HUES64 (cell line): ENCODE results near the gene ITSN1.

Experiments used
- H3K27ac ChIP-seq: 2 replicates; pipeline ENCODE4 v1.7.0; 2013; ENCODE audit warnings: low read depth, low read length, inconsistent platforms
- H3K27me3 ChIP-seq: 2 replicates; pipeline ENCODE4 v1.6.1; 2013; ENCODE audit warnings: mild to moderate bottlenecking, low read length; ENCODE audit not compliant: insufficient read depth
- H3K36me3 ChIP-seq: 2 replicates; pipeline ENCODE4 v1.6.1; 2013; ENCODE audit warnings: mild to moderate bottlenecking, low read length; ENCODE audit not compliant: insufficient read depth
- H3K4me1 ChIP-seq: 2 replicates; pipeline ENCODE4 v1.6.1; 2013; ENCODE audit warnings: mild to moderate bottlenecking, low read length, moderate library complexity; ENCODE audit not compliant: insufficient read depth
- H3K4me3 ChIP-seq: 2 replicates; pipeline ENCODE4 v1.5.1; 2013; ENCODE audit warnings: mild to moderate bottlenecking, low read length, moderate library complexity
- H3K9ac ChIP-seq: 2 replicates; pipeline ENCODE4 v1.6.1; 2013; ENCODE audit warnings: mild to moderate bottlenecking, low read depth, low read length
- H3K9me3 ChIP-seq: 2 replicates; pipeline ENCODE4 v1.6.1; 2013; ENCODE audit warnings: low read depth, low read length; ENCODE audit not compliant: insufficient read depth
- WGBS: fragments of 150-250, 120-280 bp; methylation state at CpG from one replicate; pipeline ENCODE4 v1.1.7; 2013; ENCODE audit warnings: missing lambda C conversion rate; 5-methylcytosine and 5-hydroxymethylcytosine counted together

Gene ITSN1

GRCh38 chr21:33885172-33885514 is 242.8 kb downstream of the ITSN1 start:
- Histone ChIP-seq H3K27me3 (no peaks in the 10 kb centered on the region), H3K27ac (no peak overlapping the region)
- 91% methylated on average over 7 of the region's 7 CpGs for WGBS

GRCh38 chr21:33886321-33886720 is 244.0 kb downstream of the ITSN1 start:
- no peaks in the 10 kb centered on the region for H3K9me3 ChIP-seq
- 0 out of 2 replicates have a peak, but pooled peaks cover 4% of the 10 kb centered on the region for H3K4me1 ChIP-seq
- 94% methylated on average over 11 of the region's 11 CpGs for WGBS
- H3K27me3 ChIP-seq: no peaks in the 10 kb centered on the region
- H3K36me3 ChIP-seq: no peaks in the 10 kb centered on the region
- H3K9ac ChIP-seq: no peak overlapping the region
- H3K27ac ChIP-seq: no peak overlapping the region
- H3K4me3 ChIP-seq: no peak overlapping the region

More at GRCh38 chr21:33885172-33885514, 242.8 kb downstream of the ITSN1 start:
- no peaks in the 10 kb centered on the region for H3K9me3 ChIP-seq
- no peak overlapping the region for H3K9ac ChIP-seq
- 0 out of 2 replicates have a peak, but pooled peaks cover 4% of the 10 kb centered on the region for H3K4me1 ChIP-seq
- no peaks in the 10 kb centered on the region for H3K36me3 ChIP-seq
- H3K4me3 ChIP-seq: no peak overlapping the region

- 92% methylated on average over 5 of the region's 5 CpGs for WGBS
- Histone ChIP-seq H3K27ac (no peak overlapping the region), H3K9ac (no peak overlapping the region), H3K36me3 (no peaks in the 10 kb centered on the region), H3K4me3 (no peak overlapping the region), H3K9me3 (no peaks in the 10 kb centered on the region), H3K4me1 (peaks cover 16% of the 10 kb centered on the region), H3K27me3 (no peaks in the 10 kb centered on the region)
Observed at GRCh38 chr21:33890187-33890586, 247.9 kb downstream of the ITSN1 start.

GRCh38 chr21:33892853-33893252 is 250.6 kb downstream of the ITSN1 start:
- no peak overlapping the region for H3K4me3 ChIP-seq
- H3K27me3 ChIP-seq: no peaks in the 10 kb centered on the region
- no peak overlapping the region for H3K9ac ChIP-seq
- WGBS: 67% methylated on average over 8 of the region's 8 CpGs
- no peaks in the 10 kb centered on the region for H3K36me3 ChIP-seq
- H3K27ac ChIP-seq: no peak overlapping the region
- peaks cover 17% of the 10 kb centered on the region for H3K4me1 ChIP-seq
- no peaks in the 10 kb centered on the region for H3K9me3 ChIP-seq

- no peak overlapping the region for H3K9ac ChIP-seq
- 94% methylated on average over 4 of the region's 4 CpGs for whole genome bisulfite sequencing
Observed at GRCh38 chr21:33893917-33894316, 251.6 kb downstream of the ITSN1 start.

GRCh38 chr21:33894736-33895288 is 252.5 kb downstream of the ITSN1 start:
- 13% methylated on average over 20 of the region's 20 CpGs for WGBS
- Histone ChIP-seq H3K4me3 (peak overlapping the region; percentile 41), H3K36me3 (no peaks in the 10 kb centered on the region), H3K4me1 (peaks cover 17% of the 10 kb centered on the region), H3K9me3 (no peaks in the 10 kb centered on the region), H3K27ac (no peak overlapping the region), H3K9ac (peak overlapping the region; percentile 45; the same call in 1 of the 2 replicates), H3K27me3 (no peaks in the 10 kb centered on the region)

More at GRCh38 chr21:33893917-33894316, 251.6 kb downstream of the ITSN1 start:
- Histone ChIP-seq H3K9me3 (no peaks in the 10 kb centered on the region), H3K4me3 (no peak overlapping the region), H3K27ac (no peak overlapping the region), H3K36me3 (no peaks in the 10 kb centered on the region), H3K4me1 (peaks cover 17% of the 10 kb centered on the region), H3K27me3 (no peaks in the 10 kb centered on the region)

- WGBS: 81% methylated on average over 28 of the region's 28 CpGs
Observed at GRCh38 chr21:33895356-33895755, 253.1 kb downstream of the ITSN1 start.

GRCh38 chr21:33896691-33897090 is 254.4 kb downstream of the ITSN1 start:
- H3K27me3 ChIP-seq: no peaks in the 10 kb centered on the region
- H3K9ac ChIP-seq: no peak overlapping the region
- peaks cover 17% of the 10 kb centered on the region for H3K4me1 ChIP-seq
- peaks cover 5% of the 10 kb centered on the region; the same call in 1 of the 2 replicates for H3K36me3 ChIP-seq
- H3K4me3 ChIP-seq: no peak overlapping the region
- WGBS: 94% methylated on average over 6 of the region's 6 CpGs
- H3K9me3 ChIP-seq: no peaks in the 10 kb centered on the region
- H3K27ac ChIP-seq: no peak overlapping the region

More at GRCh38 chr21:33895356-33895755, 253.1 kb downstream of the ITSN1 start:
- Histone ChIP-seq H3K27ac (no peak overlapping the region), H3K36me3 (no peaks in the 10 kb centered on the region), H3K9ac (no peak overlapping the region), H3K4me1 (peaks cover 17% of the 10 kb centered on the region), H3K27me3 (no peaks in the 10 kb centered on the region), H3K9me3 (no peaks in the 10 kb centered on the region), H3K4me3 (peak overlapping the region; percentile 41)

GRCh38 chr21:33897098-33897497 is 254.8 kb downstream of the ITSN1 start:
- Histone ChIP-seq H3K9me3 (no peaks in the 10 kb centered on the region), H3K4me3 (no peak overlapping the region), H3K27ac (no peak overlapping the region), H3K9ac (no peak overlapping the region), H3K27me3 (no peaks in the 10 kb centered on the region), H3K36me3 (peaks cover 5% of the 10 kb centered on the region; the same call in 1 of the 2 replicates), H3K4me1 (peaks cover 17% of the 10 kb centered on the region)
- 87% methylated on average over 5 of the region's 5 CpGs for WGBS

GRCh38 chr21:33897739-33898138 is 255.4 kb downstream of the ITSN1 start:
- Histone ChIP-seq H3K27ac (no peak overlapping the region), H3K4me1 (peaks cover 11% of the 10 kb centered on the region), H3K36me3 (peaks cover 6% of the 10 kb centered on the region), H3K9ac (no peak overlapping the region), H3K27me3 (no peaks in the 10 kb centered on the region), H3K9me3 (no peaks in the 10 kb centered on the region), H3K4me3 (no peak overlapping the region)
- WGBS: 94% methylated on average over 3 of the region's 3 CpGs

- 91% methylated on average over 3 of the region's 3 CpGs for WGBS
- H3K4me1 ChIP-seq: peaks cover 11% of the 10 kb centered on the region
- H3K9me3 ChIP-seq: no peaks in the 10 kb centered on the region
- H3K36me3 ChIP-seq: peaks cover 14% of the 10 kb centered on the region
- no peak overlapping the region for H3K9ac ChIP-seq
- no peak overlapping the region for H3K27ac ChIP-seq
- no peak overlapping the region for H3K4me3 ChIP-seq
- H3K27me3 ChIP-seq: no peaks in the 10 kb centered on the region
Observed at GRCh38 chr21:33898586-33898985, 256.3 kb downstream of the ITSN1 start.

GRCh38 chr21:33899199-33899598 is 256.9 kb downstream of the ITSN1 start:
- 87% methylated on average over 5 of the region's 5 CpGs for WGBS
- H3K36me3 ChIP-seq: peaks cover 20% of the 10 kb centered on the region
- H3K27ac ChIP-seq: no peak overlapping the region
- no peak overlapping the region for H3K4me3 ChIP-seq
- no peaks in the 10 kb centered on the region for H3K9me3 ChIP-seq
- H3K4me1 ChIP-seq: peaks cover 11% of the 10 kb centered on the region
- H3K27me3 ChIP-seq: no peaks in the 10 kb centered on the region
- no peak overlapping the region for H3K9ac ChIP-seq
